K562 (cell line): ENCODE data around the gene TOM1L2. TPM values are rescaled to one million over a fixed set of nuclear protein-coding genes. Genes with fewer than 3 reads are reported as not detected.

ENCODE experiments used
- E2F6 ChIP-seq, 2 experiments: IDR thresholded peaks; 2 replicates each; pipeline ENCODE4 v1.6.1; 2011; ENCODE audit warnings: borderline replicate concordance in 1 of 2, control low read depth in 1 of 2, low read depth in 1 of 2, low read length in 1 of 2, mild to moderate bottlenecking in 1 of 2, mixed read lengths in 1 of 2, moderate library complexity in 1 of 2; ENCODE audit not compliant: insufficient read depth in 1 of 2, insufficient read length in 1 of 2, poor library complexity in 1 of 2, severe bottlenecking in 1 of 2; ENCODE audit errors: extremely low read depth in 1 of 2
- GTF3C2 ChIP-seq: IDR thresholded peaks from 3 replicates; pipeline ENCODE4 v1.6.1; 2011; ENCODE audit warnings: borderline replicate concordance, mild to moderate bottlenecking, moderate library complexity; ENCODE audit not compliant: insufficient read length; ENCODE audit errors: extremely low read depth
- HMGXB4 ChIP-seq: sonication (generic); formaldehyde crosslinking; IDR thresholded peaks from 2 replicates; pipeline ENCODE4 v1.8.1; 2023; ENCODE audit warnings: mild to moderate bottlenecking, missing genetic modification reagents
- ILF3 ChIP-seq: fragments of 450-650 bp; IDR thresholded peaks from 2 replicates; pipeline ENCODE4 v1.6.1; 2018; ENCODE audit warnings: antibody characterized with exemption, mild to moderate bottlenecking, moderate library complexity, borderline replicate concordance
- IRF9 ChIP-seq: fragments of 450-650 bp; IDR thresholded peaks from 2 replicates; pipeline ENCODE4 v1.6.1; 2016; ENCODE audit warnings: missing biosample characterization, missing genetic modification characterization
- MAZ ChIP-seq, 2 experiments: fragments of 450-650 bp in 1 of 2; sonication (generic) in 1 of 2; formaldehyde crosslinking; IDR thresholded peaks in 1 of 2; conservative IDR thresholded peaks in 1 of 2; 2 replicates each; pipeline versions ENCODE4 v1.4.0 to v1.5.0; 2020; ENCODE audit warnings: mild to moderate bottlenecking in 1 of 2, missing genetic modification reagents in 1 of 2
- MEF2A ChIP-seq: IDR thresholded peaks from 2 replicates; pipeline ENCODE4 v1.6.1; 2011; ENCODE audit warnings: low read depth, mild to moderate bottlenecking, low read length, moderate library complexity; ENCODE audit not compliant: control insufficient read depth
- MYC ChIP-seq, 2 experiments: fragments of 250-450 bp in 1 of 2; sonication (Bioruptor Pico) in 1 of 2; IDR thresholded peaks; 2 replicates each; pipeline versions ENCODE4 v1.5.1 to v1.6.1; 2012 to 2021; ENCODE audit warnings: low read depth in 2 of 2, borderline replicate concordance in 1 of 2, improper control_type of control experiment in 1 of 2, low read length in 1 of 2, mild to moderate bottlenecking in 1 of 2, moderate library complexity in 1 of 2
- PKNOX1 ChIP-seq: fragments of 450-650 bp; IDR thresholded peaks from 2 replicates; pipeline ENCODE4 v1.6.1; 2016
- POLR2G ChIP-seq: fragments of 200-400 bp; formaldehyde crosslinking; IDR thresholded peaks from 2 replicates; pipeline ENCODE4 v1.6.1; 2017; ENCODE audit warnings: low read depth, mild to moderate bottlenecking, antibody characterized with exemption, low read length, moderate library complexity
- SRSF1 ChIP-seq: fragments of 200-400 bp; formaldehyde crosslinking; IDR thresholded peaks from 2 replicates; pipeline ENCODE4 v1.6.1; 2017; ENCODE audit warnings: mild to moderate bottlenecking, low read depth, low read length, moderate library complexity
- TAF9B ChIP-seq: fragments of 450-650 bp; IDR thresholded peaks from 2 replicates; pipeline ENCODE4 v1.6.1; 2018; ENCODE audit warnings: mild to moderate bottlenecking; ENCODE audit not compliant: partially characterized antibody
- ZNF280A ChIP-seq: fragments of 450-650 bp; IDR thresholded peaks from 2 replicates; pipeline ENCODE4 v1.6.1; 2018; ENCODE audit warnings: mild to moderate bottlenecking, low read depth; ENCODE audit not compliant: partially characterized antibody
- ZNF75A ChIP-seq: fragments of 450-650 bp; formaldehyde crosslinking; IDR thresholded peaks from 2 replicates; pipeline ENCODE4 v1.4.0; 2020; ENCODE audit warnings: mild to moderate bottlenecking
- polyA plus RNA-seq, 8 experiments: library from polyadenylated mRNA; depleted of rRNA in 4 of 8; stranded (reverse) in 5 of 8; unstranded in 3 of 8; fragments of >200 nt; fragmentation: Nextera tagmentation in 2 of 8; fragmentation: Illumina TruSeq in 1 of 8; extraction: Ambion mirVana in 2 of 8; extraction: Trizol in 1 of 8; gene quantifications; 2 replicates each; pipeline versions ENCODE4 v1.2.1 to v1.2.3, GENCODE V29; 2011 to 2014; ENCODE audit warnings: inconsistent platforms in 1 of 8, missing spikeins in 1 of 8
- total RNA-seq, 7 experiments: library from RNA; depleted of rRNA in 6 of 7; stranded (reverse); fragments of >200 nt in 6 of 7; fragmentation: Illumina TruSeq in 2 of 7; extraction: Trizol in 2 of 7; gene quantifications; 2 replicates each; pipeline versions ENCODE4 v1.2.1 to v1.2.3, GENCODE V29; 2011 to 2021; ENCODE audit warnings: low replicate concordance in 1 of 7

Gene TOM1L2
- total and polyA plus RNA-seq, 9 of the 15 experiments (the other 6 are each of a cell fraction or from before 2014, with no cell fraction given): 0.07 to 6.0 (median 2.5) TPM

GRCh38 chr17:17836818-17837379, 135.3 kb downstream of the TOM1L2 start, which contains the start of gene SREBF1 (continued):
- TF ChIP-seq GTF3C2: peak; percentile 18
- TF ChIP-seq TAF9B: no peak
- TF ChIP-seq SRSF1: no peak
- no peak for TF ChIP-seq HMGXB4 (CRISPR knock-in tag)
- no peak for TF ChIP-seq ZNF280A
- TF ChIP-seq IRF9 (tag): no peak
- peak; percentile 32; the same call in 1 of the 2 replicates for TF ChIP-seq PKNOX1
- peak in 1 of 2 experiments; percentile 2; a peak in 1 of 4 replicates for TF ChIP-seq MAZ (CRISPR knock-in tag; conservative IDR thresholded peaks at IDR 0.05 in 1 of 2, IDR thresholded peaks at IDR 0.05 in 1 of 2)
- TF ChIP-seq ILF3: no peak
- TF ChIP-seq POLR2G: peak; percentile 82
- no peak for TF ChIP-seq ZNF75A (CRISPR knock-in tag)
- no peak for TF ChIP-seq MEF2A
- TF ChIP-seq E2F6 (IDR thresholded peaks at IDR 0.05; ENCODE audit: borderline replicate concordance in 1 of 2, extremely low read depth in 1 of 2, insufficient read depth in 1 of 2, insufficient read length in 1 of 2, low read depth in 1 of 2, low read length in 1 of 2, poor library complexity in 1 of 2, severe bottlenecking in 1 of 2): no peak
- no peak for TF ChIP-seq MYC (IDR thresholded peaks at IDR 0.05; ENCODE audit: low read depth, low read length)
- TF ChIP-seq MYC (CRISPR knock-in tag; IDR thresholded peaks at IDR 0.05; ENCODE audit: borderline replicate concordance, low read depth): no peak
